ENCODE data around the gene HIGD2B. TPM values are rescaled to one million over a fixed set of nuclear protein-coding genes. Genes with fewer than 3 reads are reported as not detected.

Gene HIGD2B
- total and polyA plus RNA-seq, 2 of the 13 experiments (the other 11 are each of a cell fraction or from before 2014, with no cell fraction given) = not detected

DNA sequence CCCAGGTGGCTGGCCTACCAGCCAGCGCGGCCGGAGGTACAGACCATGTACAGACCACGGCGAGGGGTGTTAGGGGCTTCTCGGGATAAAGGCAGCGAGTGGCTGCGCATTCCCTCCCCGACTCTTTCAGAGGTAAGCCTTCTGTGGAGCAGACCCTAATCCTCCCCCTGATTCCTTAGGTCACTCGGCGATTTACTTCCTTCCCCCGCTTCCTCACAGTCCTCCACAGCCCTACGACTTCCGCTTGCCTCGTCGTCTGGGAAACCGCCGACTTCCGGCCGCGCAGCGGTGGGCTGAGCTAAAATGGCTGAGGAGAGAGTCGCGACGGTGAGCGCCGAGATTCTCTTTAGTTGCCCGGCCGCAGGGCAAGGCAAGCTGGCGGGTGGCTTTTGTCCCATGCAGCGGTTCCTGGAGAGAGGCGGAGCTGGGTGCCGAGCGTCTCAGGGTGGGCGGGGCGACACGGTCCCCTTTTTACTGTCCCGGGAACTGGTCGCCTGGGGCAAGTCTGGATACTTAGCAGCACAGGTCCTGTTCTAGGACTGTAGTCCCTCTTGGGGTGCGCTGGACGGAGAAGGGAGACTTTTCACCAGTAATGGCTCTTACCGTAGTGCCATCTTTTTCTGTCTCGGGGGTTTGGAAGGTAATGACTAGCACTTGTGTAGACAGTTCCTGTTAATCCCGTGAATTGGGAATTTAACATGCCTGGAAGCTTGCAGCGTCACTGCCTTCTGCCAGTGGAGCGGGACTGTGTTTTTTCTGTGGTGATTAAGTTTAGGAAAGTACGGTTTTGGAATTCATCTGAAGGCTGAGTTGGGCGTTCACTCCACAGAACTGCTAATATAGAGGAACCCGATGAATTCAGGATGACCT, at the start of gene HIGD2B, which contains the start of gene BBS4 (continued):
- TF ChIP-seq SRSF4 (IDR thresholded peaks at IDR 0.05; ENCODE audit: low read depth, low read length, poor library complexity, severe bottlenecking) (no peak), KLF9 (CRISPR knock-in tag; IDR thresholded peaks at IDR 0.05; ENCODE audit: low read depth) (no peak), ZFP90 (CRISPR knock-in tag; IDR thresholded peaks at IDR 0.05; ENCODE audit: borderline replicate concordance) (no peak), KDM2A (CRISPR knock-in tag; IDR thresholded peaks at IDR 0.05; ENCODE audit: borderline replicate concordance, low read depth) (peak; percentile 69; the same call in 1 of the 2 replicates), ZNF343 (CRISPR knock-in tag; IDR thresholded peaks at IDR 0.05) (0 out of 2 replicates have a peak, but pooled peaks have one; percentile 15), ADNP (CRISPR knock-in tag; IDR thresholded peaks at IDR 0.05) (no peak), ZNF337 (CRISPR knock-in tag; IDR thresholded peaks at IDR 0.05; ENCODE audit: borderline replicate concordance, low read depth) (no peak), ELF1 (CRISPR knock-in tag; IDR thresholded peaks at IDR 0.05) (peak; percentile 91), HHEX (CRISPR knock-in tag; IDR thresholded peaks at IDR 0.05) (no peak), KAT8 (CRISPR knock-in tag; IDR thresholded peaks at IDR 0.05) (peak; percentile 89), PPARG (CRISPR knock-in tag; conservative IDR thresholded peaks at IDR 0.05) (no peak), YY1 (IDR thresholded peaks at IDR 0.05; ENCODE audit: insufficient read depth, insufficient replicate concordance, low read depth, low read length) (peak; percentile 93), FOXK1 (CRISPR knock-in tag; IDR thresholded peaks at IDR 0.05; ENCODE audit: borderline replicate concordance, low read depth) (peak; percentile 30; the same call in 1 of the 2 replicates), NCOA5 (CRISPR knock-in tag; IDR thresholded peaks at IDR 0.05) (no peak), JUND (CRISPR knock-in tag; IDR thresholded peaks at IDR 0.05) (0 out of 2 replicates have a peak, but pooled peaks have one; percentile 14), AHR (CRISPR knock-in tag; IDR thresholded peaks at IDR 0.05) (no peak), ZSCAN22 (CRISPR knock-in tag; IDR thresholded peaks at IDR 0.05) (no peak), ZFP36L1 (CRISPR knock-in tag; IDR thresholded peaks at IDR 0.05) (0 out of 2 replicates have a peak, but pooled peaks have one; percentile 73), HCFC1 (IDR thresholded peaks at IDR 0.05; ENCODE audit: low read depth, low read length) (0 out of 2 replicates have a peak, but pooled peaks have one; percentile 26), KLF11 (CRISPR knock-in tag; IDR thresholded peaks at IDR 0.05) (0 out of 2 replicates have a peak, but pooled peaks have one; percentile 21), ZNF614 (CRISPR knock-in tag; IDR thresholded peaks at IDR 0.05; ENCODE audit: borderline replicate concordance) (0 out of 2 replicates have a peak, but pooled peaks have one; percentile 9), KDM5A (IDR thresholded peaks at IDR 0.05; ENCODE audit: borderline replicate concordance, low read length) (peak; percentile 56; the same call in 1 of the 2 replicates)
- TF ChIP-seq, protein P1, sequence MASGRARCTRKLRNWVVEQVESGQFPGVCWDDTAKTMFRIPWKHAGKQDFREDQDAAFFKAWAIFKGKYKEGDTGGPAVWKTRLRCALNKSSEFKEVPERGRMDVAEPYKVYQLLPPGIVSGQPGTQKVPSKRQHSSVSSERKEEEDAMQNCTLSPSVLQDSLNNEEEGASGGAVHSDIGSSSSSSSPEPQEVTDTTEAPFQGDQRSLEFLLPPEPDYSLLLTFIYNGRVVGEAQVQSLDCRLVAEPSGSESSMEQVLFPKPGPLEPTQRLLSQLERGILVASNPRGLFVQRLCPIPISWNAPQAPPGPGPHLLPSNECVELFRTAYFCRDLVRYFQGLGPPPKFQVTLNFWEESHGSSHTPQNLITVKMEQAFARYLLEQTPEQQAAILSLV (CRISPR knock-in tag; IDR thresholded peaks at IDR 0.05; ENCODE audit: borderline replicate concordance) = no peak
- TF ChIP-seq, protein P2, sequence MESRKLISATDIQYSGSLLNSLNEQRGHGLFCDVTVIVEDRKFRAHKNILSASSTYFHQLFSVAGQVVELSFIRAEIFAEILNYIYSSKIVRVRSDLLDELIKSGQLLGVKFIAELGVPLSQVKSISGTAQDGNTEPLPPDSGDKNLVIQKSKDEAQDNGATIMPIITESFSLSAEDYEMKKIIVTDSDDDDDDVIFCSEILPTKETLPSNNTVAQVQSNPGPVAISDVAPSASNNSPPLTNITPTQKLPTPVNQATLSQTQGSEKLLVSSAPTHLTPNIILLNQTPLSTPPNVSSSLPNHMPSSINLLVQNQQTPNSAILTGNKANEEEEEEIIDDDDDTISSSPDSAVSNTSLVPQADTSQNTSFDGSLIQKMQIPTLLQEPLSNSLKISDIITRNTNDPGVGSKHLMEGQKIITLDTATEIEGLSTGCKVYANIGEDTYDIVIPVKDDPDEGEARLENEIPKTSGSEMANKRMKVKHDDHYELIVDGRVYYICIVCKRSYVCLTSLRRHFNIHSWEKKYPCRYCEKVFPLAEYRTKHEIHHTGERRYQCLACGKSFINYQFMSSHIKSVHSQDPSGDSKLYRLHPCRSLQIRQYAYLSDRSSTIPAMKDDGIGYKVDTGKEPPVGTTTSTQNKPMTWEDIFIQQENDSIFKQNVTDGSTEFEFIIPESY (CRISPR knock-in tag; IDR thresholded peaks at IDR 0.05) = no peak
- TF ChIP-seq, protein P3, sequence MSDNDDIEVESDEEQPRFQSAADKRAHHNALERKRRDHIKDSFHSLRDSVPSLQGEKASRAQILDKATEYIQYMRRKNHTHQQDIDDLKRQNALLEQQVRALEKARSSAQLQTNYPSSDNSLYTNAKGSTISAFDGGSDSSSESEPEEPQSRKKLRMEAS (IDR thresholded peaks at IDR 0.05) = peak; percentile 62; the same call in 1 of the 2 replicates
- TF ChIP-seq, protein P4, sequence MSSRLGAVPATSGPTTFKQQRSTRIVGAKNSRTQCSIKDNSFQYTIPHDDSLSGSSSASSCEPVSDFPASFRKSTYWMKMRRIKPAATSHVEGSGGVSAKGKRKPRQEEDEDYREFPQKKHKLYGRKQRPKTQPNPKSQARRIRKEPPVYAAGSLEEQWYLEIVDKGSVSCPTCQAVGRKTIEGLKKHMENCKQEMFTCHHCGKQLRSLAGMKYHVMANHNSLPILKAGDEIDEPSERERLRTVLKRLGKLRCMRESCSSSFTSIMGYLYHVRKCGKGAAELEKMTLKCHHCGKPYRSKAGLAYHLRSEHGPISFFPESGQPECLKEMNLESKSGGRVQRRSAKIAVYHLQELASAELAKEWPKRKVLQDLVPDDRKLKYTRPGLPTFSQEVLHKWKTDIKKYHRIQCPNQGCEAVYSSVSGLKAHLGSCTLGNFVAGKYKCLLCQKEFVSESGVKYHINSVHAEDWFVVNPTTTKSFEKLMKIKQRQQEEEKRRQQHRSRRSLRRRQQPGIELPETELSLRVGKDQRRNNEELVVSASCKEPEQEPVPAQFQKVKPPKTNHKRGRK (CRISPR knock-in tag; IDR thresholded peaks at IDR 0.05) = no peak
